Measurements from ENCODE around the gene ESPL1. TPM values are rescaled to one million over a fixed set of nuclear protein-coding genes. Genes with fewer than 3 reads are reported as not detected.
"Not testable (repeated sequence)": the region's sequence is repeated elsewhere in the genome, so short reads cannot be mapped to it uniquely, and the experiment has no call there.

Gene ESPL1
- total and polyA plus RNA-seq, 9 donors, result 0.11 to 1.6 (median 0.37) TPM

DNA sequence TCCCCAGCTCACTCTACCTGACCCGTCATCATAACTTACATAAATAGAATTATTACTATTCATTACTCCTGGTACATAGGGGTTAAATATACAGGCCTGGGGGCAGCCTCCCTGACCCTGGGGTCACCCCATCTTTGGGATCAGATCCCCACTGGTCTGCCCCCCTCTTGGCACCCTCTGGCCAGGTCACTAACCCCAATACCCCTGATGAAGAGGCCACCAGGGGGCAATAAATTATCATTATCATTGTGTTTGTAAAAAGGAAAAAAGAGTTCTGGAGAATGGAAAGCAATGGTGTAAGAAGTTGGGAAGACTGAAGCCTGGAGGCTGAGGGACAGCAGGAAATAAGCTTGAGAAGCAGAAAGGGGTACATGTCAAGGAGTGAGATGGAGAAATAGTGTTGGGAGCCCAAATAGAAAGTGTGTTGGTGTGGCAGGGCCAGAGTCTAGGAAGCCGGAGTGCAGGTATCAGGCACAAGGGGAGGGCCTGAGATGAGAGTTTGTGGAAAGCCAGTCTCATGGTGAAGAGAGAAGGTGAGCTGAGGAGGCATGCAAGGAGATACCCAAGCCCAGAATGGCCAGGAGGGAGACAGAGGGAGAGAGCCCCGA lies 59.4 kb downstream of the ESPL1 start:
- Histone ChIP-seq H3K4me3 (no peak overlapping the region), H3K4me1 (ENCODE audit: insufficient read depth) (peaks cover 3% of the 10 kb centered on the region), H3K9me3 (no peaks in the 10 kb centered on the region), H3K27me3 (no peaks in the 10 kb centered on the region), H3K27ac (no peak overlapping the region), H3K36me3 (no peaks in the 10 kb centered on the region)
- DNase-seq, result no peak
- intact Hi-C loops (cut with DNase I), result loop anchor here (10.0 kb wide), 1 partner anchor 177 kb away; the partner anchor contains the start of genes NPFF (in 4 of the 4) and TARBP2 (in 4 of the 4)
- WGBS, 3 donors, result 79 to 87% (median 81%) methylated on average over 3 of the region's 3 CpGs
- TF ChIP-seq EP300 (IDR thresholded peaks at IDR 0.05) (no peak), POLR2A (IDR thresholded peaks at IDR 0.05) (no peak)
- TF ChIP-seq, protein P1, sequence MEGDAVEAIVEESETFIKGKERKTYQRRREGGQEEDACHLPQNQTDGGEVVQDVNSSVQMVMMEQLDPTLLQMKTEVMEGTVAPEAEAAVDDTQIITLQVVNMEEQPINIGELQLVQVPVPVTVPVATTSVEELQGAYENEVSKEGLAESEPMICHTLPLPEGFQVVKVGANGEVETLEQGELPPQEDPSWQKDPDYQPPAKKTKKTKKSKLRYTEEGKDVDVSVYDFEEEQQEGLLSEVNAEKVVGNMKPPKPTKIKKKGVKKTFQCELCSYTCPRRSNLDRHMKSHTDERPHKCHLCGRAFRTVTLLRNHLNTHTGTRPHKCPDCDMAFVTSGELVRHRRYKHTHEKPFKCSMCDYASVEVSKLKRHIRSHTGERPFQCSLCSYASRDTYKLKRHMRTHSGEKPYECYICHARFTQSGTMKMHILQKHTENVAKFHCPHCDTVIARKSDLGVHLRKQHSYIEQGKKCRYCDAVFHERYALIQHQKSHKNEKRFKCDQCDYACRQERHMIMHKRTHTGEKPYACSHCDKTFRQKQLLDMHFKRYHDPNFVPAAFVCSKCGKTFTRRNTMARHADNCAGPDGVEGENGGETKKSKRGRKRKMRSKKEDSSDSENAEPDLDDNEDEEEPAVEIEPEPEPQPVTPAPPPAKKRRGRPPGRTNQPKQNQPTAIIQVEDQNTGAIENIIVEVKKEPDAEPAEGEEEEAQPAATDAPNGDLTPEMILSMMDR (IDR thresholded peaks at IDR 0.05), result no peak

DNA sequence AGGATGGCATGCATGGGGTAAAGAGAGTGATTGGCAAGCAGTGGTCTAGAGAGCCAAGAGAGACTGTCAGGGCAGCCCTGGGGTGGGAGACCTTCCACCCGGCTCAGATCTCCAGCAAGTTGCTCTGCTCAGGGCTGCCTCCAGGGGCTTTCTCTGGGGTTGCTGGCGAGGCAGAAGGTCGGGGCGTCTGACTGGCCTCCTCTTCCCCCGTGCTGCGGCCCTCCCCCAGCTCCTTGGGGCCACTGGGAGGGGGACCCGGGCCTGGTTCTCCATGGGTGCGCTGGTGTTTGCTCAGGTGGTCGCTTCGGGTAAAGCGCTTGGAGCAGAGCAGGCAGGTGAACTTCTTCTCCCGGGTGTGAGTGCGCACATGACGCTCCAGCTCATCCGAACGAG lies 59.9 kb downstream of the ESPL1 start:
- DNase-seq, result no peak
- TF ChIP-seq, protein P1 (IDR thresholded peaks at IDR 0.05), result no peak
- TF ChIP-seq EP300 (IDR thresholded peaks at IDR 0.05), result no peak
- TF ChIP-seq POLR2A (IDR thresholded peaks at IDR 0.05), result no peak
- no peaks in the 10 kb centered on the region for H3K9me3 ChIP-seq
- no peak overlapping the region for H3K4me3 ChIP-seq
- no peaks in the 10 kb centered on the region for H3K27me3 ChIP-seq
- no peaks in the 10 kb centered on the region for H3K36me3 ChIP-seq
- peaks cover 3% of the 10 kb centered on the region for H3K4me1 ChIP-seq (ENCODE audit: insufficient read depth)
- no peak overlapping the region for H3K27ac ChIP-seq
- WGBS, 3 donors, result 36 to 47% (median 40%) methylated on average over 15 to 16 of the region's 16 CpGs
- intact Hi-C loops (cut with DNase I), result loop anchor here (10.0 kb wide), 1 partner anchor 177 kb away; the partner anchor contains the start of genes NPFF (in 4 of the 4) and TARBP2 (in 4 of the 4)

DNA sequence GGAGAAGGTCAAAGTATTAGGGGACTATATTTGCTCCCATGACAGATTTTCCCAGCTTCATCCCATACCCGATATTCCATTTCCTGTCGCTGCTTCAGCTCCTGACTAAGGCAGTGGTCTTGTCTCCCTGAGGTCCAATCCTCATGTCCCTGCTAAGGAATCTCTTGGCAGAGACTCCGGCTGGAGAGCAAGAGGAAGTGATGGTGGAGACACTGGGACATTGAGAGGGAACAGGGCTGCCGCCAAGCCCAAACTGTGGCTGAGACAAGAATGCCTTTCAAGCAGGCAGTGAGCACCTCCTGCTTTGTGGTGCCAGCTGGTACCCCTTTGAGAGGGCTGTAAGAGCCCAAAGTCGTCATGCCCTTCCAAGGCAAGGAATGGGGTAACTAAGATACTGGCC lies 62.6 kb downstream of the ESPL1 start:
- H3K4me3 ChIP-seq, result no peak overlapping the region
- intact Hi-C loops (cut with DNase I), result no loop called here
- no peak overlapping the region for H3K27ac ChIP-seq
- no peaks in the 10 kb centered on the region for H3K36me3 ChIP-seq
- 71 to 75% (median 74%) methylated on average over 5 of the region's 5 CpGs for WGBS, 3 donors
- TF ChIP-seq, protein P1 (IDR thresholded peaks at IDR 0.05), result no peak
- no peak for TF ChIP-seq POLR2A (IDR thresholded peaks at IDR 0.05)
- no peak for TF ChIP-seq EP300 (IDR thresholded peaks at IDR 0.05)
- no peaks in the 10 kb centered on the region for H3K9me3 ChIP-seq
- H3K4me1 ChIP-seq (ENCODE audit: insufficient read depth), result peaks cover 3% of the 10 kb centered on the region
- H3K27me3 ChIP-seq, result no peaks in the 10 kb centered on the region
- no peak for DNase-seq

DNA sequence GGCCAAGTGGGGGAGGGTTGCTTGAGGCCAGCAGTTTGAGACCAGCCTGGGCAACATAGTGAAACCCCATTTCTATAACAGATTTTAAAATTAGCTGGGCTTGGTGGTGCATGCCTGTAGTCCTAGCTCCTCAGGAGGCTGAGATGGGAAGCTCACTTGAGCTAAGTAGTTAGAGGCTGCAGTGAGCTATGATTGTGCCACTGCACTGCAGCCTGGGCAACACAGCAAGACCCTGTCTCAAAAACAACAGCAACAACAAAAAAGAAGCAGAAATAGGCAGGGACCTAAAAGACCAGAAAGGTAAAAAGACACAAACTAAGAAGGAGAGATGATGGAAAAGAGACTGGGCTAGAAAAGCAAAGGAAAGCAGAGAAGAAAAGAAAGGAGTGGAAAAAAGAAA lies 64.2 kb downstream of the ESPL1 start:
- H3K27ac ChIP-seq; H3K9me3 ChIP-seq; H3K27me3 ChIP-seq; H3K4me3 ChIP-seq; H3K4me1 ChIP-seq (ENCODE audit: insufficient read depth); DNase-seq; intact Hi-C loops (cut with DNase I); H3K36me3 ChIP-seq: not testable (repeated sequence)

DNA sequence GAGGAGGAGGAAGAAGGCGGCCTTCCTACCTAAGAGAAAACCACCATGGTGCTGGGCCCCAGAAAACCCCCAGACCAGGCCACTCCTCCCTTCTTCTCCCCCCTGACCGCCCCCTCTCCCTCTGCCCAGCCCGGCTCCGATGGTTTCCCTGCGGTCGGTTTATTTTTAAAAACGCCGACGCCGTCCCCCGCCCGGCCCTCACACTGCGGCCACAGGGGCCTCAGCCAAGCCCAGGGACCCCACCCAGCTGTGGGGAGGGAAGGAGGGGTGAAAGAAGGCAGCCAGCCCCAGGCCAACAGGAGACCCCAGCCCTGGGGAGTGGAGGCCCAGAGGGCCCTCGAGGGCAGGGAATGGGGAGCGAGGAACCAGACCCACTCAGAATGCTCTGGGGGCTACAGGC lies 64.6 kb downstream of the ESPL1 start:
- intact Hi-C loops (cut with DNase I), result no loop called here
- TF ChIP-seq, protein P1 (IDR thresholded peaks at IDR 0.05), result no peak
- TF ChIP-seq POLR2A (IDR thresholded peaks at IDR 0.05) (no peak), EP300 (IDR thresholded peaks at IDR 0.05) (no peak)
- 22 to 26% (median 25%) methylated on average over 15 of the region's 15 CpGs for WGBS, 3 donors

More for the DNA sequence above, 64.6 kb downstream of the ESPL1 start:
- no peaks in the 10 kb centered on the region for H3K4me1 ChIP-seq (ENCODE audit: insufficient read depth)
- no peak overlapping the region for H3K4me3 ChIP-seq
- no peak for DNase-seq
- H3K27me3 ChIP-seq, result no peaks in the 10 kb centered on the region
- no peak overlapping the region for H3K27ac ChIP-seq
- H3K9me3 ChIP-seq, result no peaks in the 10 kb centered on the region
- H3K36me3 ChIP-seq, result no peaks in the 10 kb centered on the region

Data from ovary (tissue), 9 donors.